ENCODE results near the gene SON. TPM values are rescaled to one million over a fixed set of nuclear protein-coding genes. Genes with fewer than 3 reads are reported as not detected.
A peak's percentile ranks its signal among the peaks of the same experiment; 100 is the strongest.

The SON gene
- total RNA-seq, 2 experiments from 2014 or later, result 243 to 352 TPM

DNA sequence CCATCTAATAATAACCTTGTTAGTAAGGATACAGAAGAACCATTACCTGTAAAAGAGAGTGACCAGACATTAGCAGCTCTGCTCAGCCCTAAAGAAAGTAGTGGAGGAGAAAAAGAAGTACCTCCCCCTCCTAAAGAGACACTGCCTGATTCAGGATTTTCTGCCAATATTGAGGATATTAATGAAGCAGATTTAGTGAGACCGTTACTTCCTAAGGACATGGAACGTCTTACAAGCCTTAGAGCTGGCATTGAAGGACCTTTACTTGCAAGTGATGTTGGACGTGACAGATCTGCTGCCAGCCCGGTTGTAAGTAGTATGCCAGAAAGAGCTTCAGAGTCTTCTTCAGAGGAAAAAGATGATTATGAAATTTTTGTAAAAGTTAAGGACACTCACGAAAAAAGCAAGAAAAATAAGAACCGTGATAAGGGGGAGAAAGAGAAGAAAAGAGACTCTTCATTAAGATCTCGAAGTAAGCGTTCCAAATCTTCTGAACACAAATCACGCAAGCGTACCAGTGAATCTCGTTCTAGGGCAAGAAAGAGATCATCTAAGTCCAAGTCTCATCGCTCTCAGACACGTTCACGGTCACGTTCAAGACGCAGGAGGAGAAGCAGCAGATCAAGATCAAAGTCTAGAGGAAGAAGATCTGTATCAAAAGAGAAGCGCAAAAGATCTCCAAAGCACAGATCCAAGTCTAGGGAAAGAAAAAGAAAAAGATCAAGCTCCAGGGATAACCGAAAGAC lies 11.6 kb downstream of the SON start:
- H4K20me1 ChIP-seq (ENCODE audit: insufficient read depth, low read length), result peaks cover 34% of the 10 kb centered on the region
- intact Hi-C loops (cut with micrococcal nuclease; ENCODE audit: unreplicated experiment), result no loop called here
- no peaks in the 10 kb centered on the region for H3K4me1 ChIP-seq (ENCODE audit: insufficient read depth, low read length, poor library complexity, severe bottlenecking)
- H3K79me2 ChIP-seq (ENCODE audit: insufficient read depth, low read depth, low read length), result peaks cover 99% of the 10 kb centered on the region
- H3K9me2 ChIP-seq (ENCODE audit: insufficient read depth, low read length), result no peaks in the 10 kb centered on the region
- POLR2A ChIA-PET, result interaction anchor here (1.1 kb wide), 1 partner anchor 9 kb away, joined by 3 read pairs; no protein-coding TSS in a partner anchor
- H3K36me3 ChIP-seq (ENCODE audit: insufficient read depth, low read length), result peaks cover 100% of the 10 kb centered on the region
- no peak for DNase-seq (ENCODE audit: low spot score)
- TSS peak; percentile 47 for BruUV-seq (replicated peaks)
- H3K9me3 ChIP-seq (ENCODE audit: low read length), result no peaks in the 10 kb centered on the region
- TF ChIP-seq EZH2phosphoT487 (IDR thresholded peaks at IDR 0.05; ENCODE audit: borderline replicate concordance, low read depth, low read length), result no peak
- TF ChIP-seq, protein P1, sequence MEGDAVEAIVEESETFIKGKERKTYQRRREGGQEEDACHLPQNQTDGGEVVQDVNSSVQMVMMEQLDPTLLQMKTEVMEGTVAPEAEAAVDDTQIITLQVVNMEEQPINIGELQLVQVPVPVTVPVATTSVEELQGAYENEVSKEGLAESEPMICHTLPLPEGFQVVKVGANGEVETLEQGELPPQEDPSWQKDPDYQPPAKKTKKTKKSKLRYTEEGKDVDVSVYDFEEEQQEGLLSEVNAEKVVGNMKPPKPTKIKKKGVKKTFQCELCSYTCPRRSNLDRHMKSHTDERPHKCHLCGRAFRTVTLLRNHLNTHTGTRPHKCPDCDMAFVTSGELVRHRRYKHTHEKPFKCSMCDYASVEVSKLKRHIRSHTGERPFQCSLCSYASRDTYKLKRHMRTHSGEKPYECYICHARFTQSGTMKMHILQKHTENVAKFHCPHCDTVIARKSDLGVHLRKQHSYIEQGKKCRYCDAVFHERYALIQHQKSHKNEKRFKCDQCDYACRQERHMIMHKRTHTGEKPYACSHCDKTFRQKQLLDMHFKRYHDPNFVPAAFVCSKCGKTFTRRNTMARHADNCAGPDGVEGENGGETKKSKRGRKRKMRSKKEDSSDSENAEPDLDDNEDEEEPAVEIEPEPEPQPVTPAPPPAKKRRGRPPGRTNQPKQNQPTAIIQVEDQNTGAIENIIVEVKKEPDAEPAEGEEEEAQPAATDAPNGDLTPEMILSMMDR (conservative IDR thresholded peaks at IDR 0.05; ENCODE audit: low read length), result no peak
- H2AFZ ChIP-seq (ENCODE audit: low read length), result no peak overlapping the region
- no peak overlapping the region for H3K4me3 ChIP-seq (ENCODE audit: low read depth, low read length, poor library complexity, severe bottlenecking)
- H3K27ac ChIP-seq (ENCODE audit: low read depth, low read length, poor library complexity, severe bottlenecking), result no peak overlapping the region
- CTCF ChIA-PET (ENCODE audit: unreplicated experiment), result no interaction called here
- no peak overlapping the region for H3K4me2 ChIP-seq (ENCODE audit: low read length)

DNA sequence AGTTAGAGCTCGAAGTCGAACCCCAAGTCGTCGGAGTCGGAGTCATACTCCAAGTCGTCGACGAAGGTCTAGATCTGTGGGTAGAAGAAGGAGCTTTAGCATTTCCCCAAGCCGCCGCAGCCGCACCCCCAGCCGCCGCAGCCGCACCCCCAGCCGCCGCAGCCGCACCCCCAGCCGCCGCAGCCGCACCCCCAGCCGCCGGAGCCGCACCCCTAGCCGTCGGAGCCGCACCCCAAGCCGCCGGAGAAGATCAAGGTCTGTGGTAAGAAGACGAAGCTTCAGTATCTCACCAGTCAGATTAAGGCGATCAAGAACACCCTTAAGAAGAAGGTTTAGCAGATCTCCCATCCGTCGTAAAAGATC lies 12.1 kb downstream of the SON start:
- Histone ChIP-seq H3K4me1 (ENCODE audit: insufficient read depth, low read length, poor library complexity, severe bottlenecking) (no peaks in the 10 kb centered on the region), H4K20me1 (ENCODE audit: insufficient read depth, low read length) (peaks cover 34% of the 10 kb centered on the region)
- POLR2A ChIA-PET, result interaction anchor here (0.5 to 1.3 kb wide), 5 partner anchors 10 to 358 kb away, joined by 3 to 4 read pairs (median 3); no protein-coding TSS in a partner anchor

More for the DNA sequence above, 12.1 kb downstream of the SON start:
- Histone ChIP-seq H3K27ac (ENCODE audit: low read depth, low read length, poor library complexity, severe bottlenecking) (no peak overlapping the region), H3K4me2 (ENCODE audit: low read length) (no peak overlapping the region), H3K4me3 (ENCODE audit: low read depth, low read length, poor library complexity, severe bottlenecking) (no peak overlapping the region), H3K9me2 (ENCODE audit: insufficient read depth, low read length) (no peaks in the 10 kb centered on the region), H3K79me2 (ENCODE audit: insufficient read depth, low read depth, low read length) (peaks cover 99% of the 10 kb centered on the region), H2AFZ (ENCODE audit: low read length) (no peak overlapping the region), H3K9me3 (ENCODE audit: low read length) (no peaks in the 10 kb centered on the region), H3K36me3 (ENCODE audit: insufficient read depth, low read length) (peaks cover 100% of the 10 kb centered on the region)
- no TSS peak for BruUV-seq (replicated peaks)
- TF ChIP-seq, protein P1 (conservative IDR thresholded peaks at IDR 0.05; ENCODE audit: low read length), result no peak
- TF ChIP-seq EZH2phosphoT487 (IDR thresholded peaks at IDR 0.05; ENCODE audit: borderline replicate concordance, low read depth, low read length), result no peak
- CTCF ChIA-PET (ENCODE audit: unreplicated experiment), result no interaction called here
- DNase-seq (ENCODE audit: low spot score), result no peak
- intact Hi-C loops (cut with micrococcal nuclease; ENCODE audit: unreplicated experiment), result no loop called here
